Stimulated activated CD4-positive, alpha-beta T cell treated with anti-CD3 and anti-CD28 coated beads, Interleukin-12 subunit alpha, Interleukin-12 subunit beta, amount 100 ng/mL, for 24 hours (primary cell): ENCODE data around the gene CDH4.

Experiments used
- DNase-seq, 2 experiments: peaks; one replicate each; pipeline ENCODE4 v3.0.0-alpha.2; 2020; ENCODE audit warnings: low read depth in 2 of 2

Gene CDH4

DNA sequence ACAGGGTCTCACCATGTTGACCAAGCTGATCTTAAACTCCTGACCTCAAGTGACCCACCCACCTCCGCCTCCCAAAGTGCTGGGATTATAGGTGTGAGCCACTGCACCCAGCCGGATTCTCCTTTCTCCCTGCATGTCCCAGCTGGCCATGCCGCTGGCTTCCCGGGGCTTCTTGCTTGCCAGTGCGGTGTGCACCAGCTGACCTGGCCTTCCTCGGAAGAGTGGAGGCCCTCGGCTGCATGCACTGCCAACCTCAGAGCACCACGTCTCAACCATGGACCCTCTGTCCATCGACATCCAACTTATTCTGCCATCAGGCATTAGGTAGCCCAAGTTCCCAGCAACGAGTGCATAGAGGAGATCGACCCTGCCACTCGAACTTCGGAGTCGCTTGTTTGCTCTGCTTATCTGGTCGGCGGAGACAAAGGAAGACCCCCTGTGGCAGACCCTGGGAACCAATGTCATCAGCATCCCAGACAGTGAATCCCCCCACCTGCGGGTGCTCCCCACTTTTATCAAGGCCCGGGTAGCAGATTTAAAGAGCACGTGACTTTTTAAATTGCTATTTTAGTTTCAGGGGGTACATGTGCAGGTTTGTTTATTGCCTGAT, 307.8 kb downstream of the CDH4 start:
- DNase-seq, result no peak

- DNase-seq, result no peak
Measured at GRCh38 chr20:61560361-61560853, 308.3 kb downstream of the CDH4 start.

GRCh38 chr20:61561111-61561830, 309.2 kb downstream of the CDH4 start:
- DNase-seq, result no peak

DNA sequence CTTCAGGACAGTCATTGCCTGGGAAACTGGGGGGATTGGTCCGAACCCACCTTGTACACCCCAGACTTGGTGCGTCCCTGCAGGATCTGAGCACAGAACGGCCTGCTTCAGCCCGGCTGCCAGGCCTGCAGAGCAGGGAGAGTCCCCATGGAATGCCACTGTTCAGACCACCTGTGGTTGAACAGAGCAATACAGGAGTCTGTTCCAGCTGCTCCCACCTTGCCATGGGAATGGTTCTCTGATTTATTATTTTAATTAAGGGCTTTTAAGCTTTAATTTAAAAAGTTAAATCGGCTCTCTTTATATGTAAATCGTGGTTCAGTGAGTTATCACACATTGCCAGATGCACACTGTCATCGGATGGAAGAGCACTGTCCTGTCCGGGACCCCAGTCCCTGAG, 310.4 kb downstream of the CDH4 start:
- DNase-seq, result no peak

DNA sequence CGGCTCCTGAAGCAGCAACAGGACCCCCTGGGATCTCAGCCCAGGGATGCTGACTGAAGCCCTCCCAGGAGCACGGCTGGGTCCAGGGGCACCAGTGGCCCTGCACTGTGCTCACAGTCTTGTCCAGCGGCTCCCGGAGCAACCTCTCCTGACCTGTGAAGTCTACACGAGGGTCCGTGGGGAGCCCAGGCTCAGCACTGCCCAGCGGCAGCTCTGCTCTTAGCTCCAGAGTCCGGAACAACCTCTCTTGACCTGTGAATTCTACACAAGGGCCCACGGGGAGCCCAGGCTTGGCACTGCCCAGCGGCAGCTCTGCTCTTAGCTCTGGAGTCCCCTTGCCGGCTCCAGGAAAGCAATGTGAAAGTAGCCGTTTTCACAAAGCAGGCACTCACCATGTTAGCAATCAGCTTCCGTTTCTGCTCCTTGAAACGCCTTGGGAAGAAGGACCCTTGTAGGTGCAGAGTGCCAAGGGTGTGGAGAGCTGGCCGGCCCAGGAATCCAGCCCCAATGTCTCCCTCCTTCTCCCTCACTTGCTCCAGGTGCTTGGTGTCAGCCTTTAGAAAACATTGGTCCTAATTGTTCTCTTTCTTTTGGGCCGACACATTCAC, 310.9 kb downstream of the CDH4 start:
- DNase-seq, result no peak

DNA sequence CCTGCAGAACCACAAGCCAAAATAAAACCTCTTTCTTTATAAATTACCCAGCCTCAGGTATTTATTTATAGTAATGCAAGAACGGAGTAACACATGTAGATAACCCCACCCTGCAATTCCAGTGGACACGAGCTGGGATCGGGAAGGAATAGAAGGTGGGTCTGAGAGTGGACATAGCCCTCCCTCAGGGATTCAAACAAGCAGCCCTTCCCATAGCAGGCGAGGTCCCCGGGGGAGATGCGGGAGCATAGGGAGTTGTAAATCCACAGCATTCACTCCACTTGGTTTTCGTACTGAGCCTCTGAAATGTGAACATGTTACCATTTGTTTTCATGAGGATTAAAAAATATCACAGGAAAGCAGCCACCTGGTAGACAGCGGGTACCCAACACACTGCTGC, 312.6 kb downstream of the CDH4 start:
- DNase-seq, result no peak

GRCh38 chr20:61565791-61566190, 313.7 kb downstream of the CDH4 start:
- DNase-seq, result no peak

GRCh38 chr20:61566691-61567090, 314.6 kb downstream of the CDH4 start:
- no peak for DNase-seq

DNA sequence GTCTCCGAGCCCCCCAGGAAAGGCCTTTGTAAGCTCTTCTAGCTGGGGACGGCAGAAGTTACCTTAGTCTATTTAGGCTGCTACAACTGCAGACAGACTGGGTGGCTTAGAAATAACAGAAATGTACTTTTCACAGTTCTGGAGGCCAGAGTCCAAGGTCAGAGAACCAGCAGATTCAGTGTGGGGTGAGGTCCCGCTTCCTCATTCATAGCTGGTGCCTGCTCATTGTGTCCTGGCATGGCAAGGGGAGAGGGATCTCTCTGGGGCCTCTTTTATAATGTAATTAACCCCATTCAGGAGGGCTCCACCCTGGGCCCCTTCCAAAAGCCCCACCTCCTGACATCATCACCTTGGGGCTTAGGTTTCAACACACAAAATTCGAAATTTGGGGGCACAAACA, 315.1 kb downstream of the CDH4 start:
- DNase-seq, result no peak

- no peak for DNase-seq
Measured at GRCh38 chr20:61569825-61570224, 317.8 kb downstream of the CDH4 start.

DNA sequence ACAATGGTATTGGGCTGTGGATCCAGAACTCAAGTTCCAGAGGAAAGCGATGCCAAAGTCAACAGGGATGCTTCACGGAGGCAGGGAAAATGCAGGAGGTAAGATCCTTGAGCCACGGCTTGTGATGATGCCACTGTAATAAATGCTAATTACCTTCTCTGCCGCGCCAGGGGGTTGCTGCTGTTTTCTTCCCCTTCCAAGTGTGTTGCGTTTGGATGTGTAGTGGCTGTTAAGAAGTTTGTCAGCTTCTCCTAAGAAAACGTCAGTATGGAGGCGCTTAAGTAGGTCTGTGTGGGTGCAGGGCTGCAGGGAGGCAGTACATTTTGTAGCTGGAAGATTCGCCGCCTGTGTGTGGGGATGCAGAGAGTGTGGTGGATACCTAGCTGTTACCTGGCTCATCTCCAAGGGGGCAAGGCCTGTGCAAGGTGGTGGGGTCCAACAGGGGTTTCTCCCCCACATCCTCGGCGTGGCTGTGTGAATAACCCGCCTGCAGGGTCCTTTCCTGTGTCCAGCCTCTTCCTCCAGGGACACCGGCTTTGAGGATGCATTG, 318.7 kb downstream of the CDH4 start:
- no peak for DNase-seq

- no peak for DNase-seq
Measured at GRCh38 chr20:61571221-61571620, 319.2 kb downstream of the CDH4 start.

- DNase-seq, result no peak
Measured at GRCh38 chr20:61571916-61572711, 320.1 kb downstream of the CDH4 start.

DNA sequence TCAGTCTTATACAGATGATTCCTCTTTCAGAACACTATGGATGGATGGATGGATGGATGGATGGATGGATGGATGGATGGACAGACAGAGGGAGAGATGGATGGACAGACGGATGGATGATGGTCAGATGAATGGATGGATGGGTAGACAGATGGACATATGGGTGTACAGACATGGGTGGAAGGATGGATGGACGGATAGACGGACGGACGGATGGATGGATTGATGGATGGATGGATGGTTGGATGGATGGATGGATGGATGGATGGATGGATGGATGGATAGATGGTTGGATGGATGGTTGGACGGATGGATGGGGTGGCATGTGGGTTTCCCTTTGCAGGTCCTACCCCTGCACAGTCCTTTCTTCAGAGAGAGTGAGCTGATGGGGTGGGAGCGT, 320.7 kb downstream of the CDH4 start:
- DNase-seq, result no peak

DNA sequence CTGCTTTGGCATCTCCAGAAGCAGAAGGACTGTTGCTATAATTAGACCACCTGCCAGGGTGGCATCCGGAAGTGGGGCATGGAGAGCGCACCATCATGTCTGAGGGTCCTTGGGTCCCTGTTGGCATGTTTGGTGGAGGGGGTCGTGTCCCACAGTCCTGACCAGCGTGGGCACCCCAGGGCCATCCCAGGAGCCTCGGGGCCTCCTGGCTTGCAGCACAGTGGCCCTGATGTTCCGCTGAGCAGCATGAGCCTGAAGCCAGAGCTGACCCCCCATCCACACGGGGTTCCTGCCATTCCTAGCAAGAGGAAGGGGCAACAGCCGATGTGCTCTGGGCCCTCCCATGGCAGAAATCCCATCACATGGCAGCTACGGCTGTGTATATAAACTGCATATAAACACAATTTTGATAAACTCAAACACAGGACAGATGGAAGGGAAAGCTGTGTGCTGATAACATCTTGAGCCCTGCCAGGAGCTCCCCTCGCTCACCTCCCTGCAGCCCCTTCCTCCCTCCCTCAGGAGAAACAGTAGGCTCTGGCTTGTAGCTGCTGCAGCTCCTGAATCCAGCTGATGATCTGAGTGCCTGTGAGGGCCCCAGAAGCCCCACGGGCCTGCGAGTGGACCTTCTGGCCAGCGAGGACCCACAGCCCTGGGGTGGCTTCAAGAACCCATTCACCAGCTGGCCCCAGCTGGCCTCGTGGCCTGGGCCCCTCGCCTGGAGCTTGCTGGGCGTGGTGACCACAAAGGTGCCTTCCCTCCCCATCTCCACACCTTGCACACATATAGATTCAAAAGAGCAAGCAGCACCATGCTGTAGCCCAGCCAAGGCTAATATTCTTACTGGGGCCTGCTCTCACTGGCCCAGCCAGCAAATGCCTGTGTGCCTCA, 321.6 kb downstream of the CDH4 start:
- DNase-seq, result no peak

GRCh38 chr20:61575151-61575937, 323.3 kb downstream of the CDH4 start:
- no peak for DNase-seq

DNA sequence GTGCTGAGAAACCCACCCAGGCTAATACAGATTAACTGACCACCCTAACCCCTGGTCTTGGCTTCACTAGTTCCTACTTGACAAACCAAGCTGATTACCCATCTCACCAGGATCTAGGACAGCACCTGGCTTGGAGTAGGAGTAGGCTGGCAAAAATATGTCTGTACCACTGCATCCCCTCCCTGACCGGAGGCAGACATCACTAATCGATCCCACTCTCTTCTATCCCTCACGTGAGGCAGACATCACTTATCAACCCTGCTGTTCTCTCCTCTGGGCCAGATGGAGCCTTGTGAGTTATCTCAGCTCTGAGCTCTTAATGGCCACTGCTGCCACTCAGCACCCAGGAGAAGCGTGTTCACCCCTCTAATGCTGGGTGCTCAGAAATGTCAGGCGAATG, 324.3 kb downstream of the CDH4 start:
- DNase-seq, result no peak

- DNase-seq, result no peak
Measured at GRCh38 chr20:61577065-61577464, 325.0 kb downstream of the CDH4 start.

- DNase-seq, result no peak
Measured at GRCh38 chr20:61579908-61580307, 327.8 kb downstream of the CDH4 start.
